Stimulated activated CD8-positive, alpha-beta memory T cell treated with anti-CD3 and anti-CD28 coated beads, Interleukin-12 subunit alpha, Interleukin-12 subunit beta, amount 100 ng/mL, for 1 hour (primary cell): ENCODE results near the gene SLC49A3.
"Not testable (repeated sequence)": the region's sequence is repeated elsewhere in the genome, so short reads cannot be mapped to it uniquely, and the experiment has no call there.

Source experiments
- DNase-seq: peaks from one replicate; pipeline ENCODE4 v3.0.0-alpha.2; 2020; ENCODE audit warnings: low read depth

The SLC49A3 gene

GRCh38 chr4:653831-654502, 35.0 kb downstream of the SLC49A3 start:
- DNase-seq: no peak

GRCh38 chr4:653080-653821, 35.7 kb downstream of the SLC49A3 start:
- DNase-seq: no peak

- DNase-seq: no peak
Measured at GRCh38 chr4:651884-652642, 36.9 kb downstream of the SLC49A3 start.

- DNase-seq: no peak
Measured at GRCh38 chr4:650951-651883, 37.7 kb downstream of the SLC49A3 start.

- no peak for DNase-seq
Measured at GRCh38 chr4:650461-650860, 38.5 kb downstream of the SLC49A3 start.

GRCh38 chr4:649751-650310, 39.1 kb downstream of the SLC49A3 start:
- DNase-seq: no peak

- no peak for DNase-seq
Measured at GRCh38 chr4:649293-649625, 39.7 kb downstream of the SLC49A3 start.

GRCh38 chr4:648579-649292, 40.2 kb downstream of the SLC49A3 start:
- DNase-seq: no peak

GRCh38 chr4:647481-647880, 41.5 kb downstream of the SLC49A3 start:
- DNase-seq: no peak

GRCh38 chr4:646460-646859, 42.5 kb downstream of the SLC49A3 start:
- DNase-seq: no peak

- not testable (repeated sequence) for DNase-seq
Measured at GRCh38 chr4:642366-642765, 46.6 kb downstream of the SLC49A3 start.

GRCh38 chr4:637536-638280, 51.2 kb downstream of the SLC49A3 start:
- no peak for DNase-seq

GRCh38 chr4:636628-637159, 52.3 kb downstream of the SLC49A3 start:
- DNase-seq: no peak

GRCh38 chr4:635851-636627, 52.9 kb downstream of the SLC49A3 start:
- no peak for DNase-seq

GRCh38 chr4:635066-635835, 53.7 kb downstream of the SLC49A3 start:
- DNase-seq: not testable (repeated sequence)

- no peak for DNase-seq
Measured at GRCh38 chr4:634599-634985, 54.4 kb downstream of the SLC49A3 start.

- no peak for DNase-seq
Measured at GRCh38 chr4:633976-634598, 54.9 kb downstream of the SLC49A3 start.

- DNase-seq: no peak
Measured at GRCh38 chr4:633406-633805, 55.5 kb downstream of the SLC49A3 start.
